ENCODE data around the gene CRKL.

CRKL gene

GRCh38 chr22:20972933-20973577 is 55.8 kb downstream of the CRKL start:
- no peaks in the 10 kb centered on the region for H3K36me3 Mint-ChIP-seq (ENCODE audit: low read depth)
- no peaks in the 10 kb centered on the region for H3K4me1 Mint-ChIP-seq

GRCh38 chr22:20973634-20974286 is 56.6 kb downstream of the CRKL start:
- H3K27ac Mint-ChIP-seq, result no peak overlapping the region
- H3K9me3 Mint-ChIP-seq, result no peaks in the 10 kb centered on the region
- no peaks in the 10 kb centered on the region for H3K4me1 Mint-ChIP-seq
- H3K27me3 Mint-ChIP-seq (ENCODE audit: low read depth), result peaks cover 10% of the 10 kb centered on the region
- no peak overlapping the region for H3K4me3 Mint-ChIP-seq
- H3K36me3 Mint-ChIP-seq (ENCODE audit: low read depth), result no peaks in the 10 kb centered on the region
- no peak for TF ChIP-seq CTCF (IDR thresholded peaks at IDR 0.05; ENCODE audit: unreplicated experiment in 3 of 3)

More at GRCh38 chr22:20972933-20973577, 55.8 kb downstream of the CRKL start:
- TF ChIP-seq CTCF (IDR thresholded peaks at IDR 0.05; ENCODE audit: unreplicated experiment in 3 of 3), result no peak
- H3K27me3 Mint-ChIP-seq (ENCODE audit: low read depth), result peaks cover 12% of the 10 kb centered on the region
- H3K4me3 Mint-ChIP-seq, result no peak overlapping the region
- no peak overlapping the region for H3K27ac Mint-ChIP-seq
- H3K9me3 Mint-ChIP-seq, result no peaks in the 10 kb centered on the region

DNA sequence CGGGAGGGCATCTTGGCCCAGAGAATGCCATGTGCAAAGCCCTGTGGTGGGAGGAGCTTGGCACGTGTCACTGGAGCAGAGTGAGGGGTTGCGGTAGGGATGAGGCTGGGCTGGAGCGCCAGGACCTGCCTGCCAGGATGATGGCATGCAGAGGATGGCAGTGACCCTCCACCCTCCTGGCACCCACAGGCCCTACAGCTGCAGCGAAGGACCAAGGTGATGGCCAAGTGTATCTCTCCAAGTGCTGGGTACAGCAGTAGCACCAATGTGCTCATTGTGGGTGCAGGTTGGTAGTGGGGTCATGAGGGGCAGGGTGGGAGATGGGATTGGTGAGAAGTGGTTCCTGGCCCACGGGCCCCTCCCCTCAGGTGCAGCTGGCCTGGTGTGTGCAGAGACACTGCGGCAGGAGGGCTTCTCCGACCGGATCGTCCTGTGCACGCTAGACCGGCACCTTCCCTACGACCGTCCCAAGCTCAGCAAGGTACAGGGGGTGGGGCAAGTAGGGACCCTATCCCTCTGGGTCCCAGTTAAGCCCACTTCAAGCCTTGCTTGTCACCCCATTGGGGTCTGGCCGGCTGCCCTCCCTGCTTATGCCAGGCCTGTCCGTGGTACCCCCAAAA is 57.2 kb downstream of the CRKL start:
- Mint-ChIP-seq H3K4me1 (peaks cover 3% of the 10 kb centered on the region), H3K4me3 (no peak overlapping the region), H3K9me3 (peaks cover 3% of the 10 kb centered on the region), H3K27ac (no peak overlapping the region), H3K27me3 (ENCODE audit: low read depth) (peaks cover 14% of the 10 kb centered on the region), H3K36me3 (ENCODE audit: low read depth) (no peaks in the 10 kb centered on the region)
- no peak for TF ChIP-seq CTCF (IDR thresholded peaks at IDR 0.05; ENCODE audit: unreplicated experiment in 3 of 3)

DNA sequence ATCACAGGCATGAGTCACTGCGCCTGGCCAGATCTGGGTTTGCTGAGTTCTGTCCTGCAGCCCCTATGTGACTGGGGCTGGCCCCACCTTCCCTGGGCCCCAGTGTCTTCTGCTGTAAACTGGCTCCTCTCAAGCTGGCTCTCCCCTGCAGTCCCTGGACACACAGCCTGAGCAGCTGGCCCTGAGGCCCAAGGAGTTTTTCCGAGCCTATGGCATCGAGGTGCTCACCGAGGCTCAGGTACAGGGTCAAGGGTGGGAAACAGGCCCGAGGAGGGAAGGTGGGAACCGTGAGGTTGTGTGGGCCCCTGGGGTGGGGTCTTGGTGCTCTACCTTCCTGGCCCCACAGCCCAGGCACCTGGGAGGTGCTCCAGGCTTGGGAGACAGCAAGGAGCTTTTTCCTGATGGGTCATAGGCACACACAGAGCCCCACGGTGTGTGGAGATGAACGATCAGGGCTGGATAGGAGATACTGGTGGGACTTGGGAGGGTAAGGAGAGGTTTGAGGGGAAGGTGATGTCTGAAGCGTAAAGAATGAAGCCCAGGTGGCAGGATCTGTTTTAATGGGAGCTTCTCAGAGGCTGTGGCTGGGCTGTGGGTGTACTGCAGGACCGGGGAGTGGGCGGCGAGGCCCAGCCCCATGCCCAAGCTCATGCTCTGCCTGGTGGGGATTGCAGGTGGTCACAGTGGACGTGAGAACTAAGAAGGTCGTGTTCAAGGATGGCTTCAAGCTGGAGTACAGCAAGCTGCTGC is 58.5 kb downstream of the CRKL start:
- no peak for TF ChIP-seq CTCF (IDR thresholded peaks at IDR 0.05; ENCODE audit: unreplicated experiment in 3 of 3)
- Mint-ChIP-seq H3K27ac (no peak overlapping the region), H3K9me3 (peaks cover 3% of the 10 kb centered on the region), H3K4me1 (peaks cover 10% of the 10 kb centered on the region), H3K4me3 (no peak overlapping the region), H3K27me3 (ENCODE audit: low read depth) (peaks cover 11% of the 10 kb centered on the region), H3K36me3 (ENCODE audit: low read depth) (no peaks in the 10 kb centered on the region)

DNA sequence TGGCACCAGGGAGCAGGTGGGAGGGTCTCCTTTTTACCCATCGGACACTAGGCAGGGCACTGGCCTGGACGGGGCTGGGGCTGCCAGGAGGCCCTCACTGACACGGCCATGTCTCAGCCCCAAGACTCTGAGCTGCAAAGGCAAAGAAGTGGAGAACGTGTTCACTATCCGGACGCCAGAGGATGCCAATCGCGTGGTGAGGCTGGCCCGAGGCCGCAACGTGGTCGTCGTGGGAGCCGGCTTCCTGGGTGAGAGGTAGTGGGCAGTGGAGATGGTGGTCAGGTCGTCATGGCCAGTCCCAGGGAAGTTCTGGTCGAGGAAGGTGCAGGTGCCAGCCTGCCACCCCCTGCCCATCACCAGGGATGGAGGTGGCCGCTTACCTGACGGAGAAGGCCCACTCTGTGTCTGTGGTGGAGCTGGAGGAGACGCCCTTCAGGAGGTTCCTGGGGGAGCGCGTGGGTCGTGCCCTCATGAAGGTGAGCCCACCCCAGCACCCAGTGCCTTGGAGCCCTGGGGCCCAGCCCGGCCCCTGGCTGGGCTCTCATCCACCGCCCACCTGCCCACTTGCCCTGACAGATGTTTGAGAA is 59.2 kb downstream of the CRKL start:
- Mint-ChIP-seq H3K36me3 (ENCODE audit: low read depth) (no peaks in the 10 kb centered on the region), H3K4me3 (no peak overlapping the region), H3K27ac (no peak overlapping the region), H3K9me3 (peaks cover 3% of the 10 kb centered on the region), H3K4me1 (peaks cover 12% of the 10 kb centered on the region), H3K27me3 (ENCODE audit: low read depth) (peaks cover 11% of the 10 kb centered on the region)
- TF ChIP-seq CTCF (IDR thresholded peaks at IDR 0.05; ENCODE audit: unreplicated experiment in 3 of 3), result no peak

Measured in nephron (organoid).